NCI-H1092 (cell line): ENCODE measurements around the gene CDYL2.

ENCODE experiments used
- DNase-seq: peaks from one replicate; lab custom pipeline; 2025; lab: John Stamatoyannopoulos, UW

Gene CDYL2

GRCh38 chr16:80704751-80705505 is 99.5 kb downstream of the CDYL2 start:
- DNase-seq: no peak

DNA sequence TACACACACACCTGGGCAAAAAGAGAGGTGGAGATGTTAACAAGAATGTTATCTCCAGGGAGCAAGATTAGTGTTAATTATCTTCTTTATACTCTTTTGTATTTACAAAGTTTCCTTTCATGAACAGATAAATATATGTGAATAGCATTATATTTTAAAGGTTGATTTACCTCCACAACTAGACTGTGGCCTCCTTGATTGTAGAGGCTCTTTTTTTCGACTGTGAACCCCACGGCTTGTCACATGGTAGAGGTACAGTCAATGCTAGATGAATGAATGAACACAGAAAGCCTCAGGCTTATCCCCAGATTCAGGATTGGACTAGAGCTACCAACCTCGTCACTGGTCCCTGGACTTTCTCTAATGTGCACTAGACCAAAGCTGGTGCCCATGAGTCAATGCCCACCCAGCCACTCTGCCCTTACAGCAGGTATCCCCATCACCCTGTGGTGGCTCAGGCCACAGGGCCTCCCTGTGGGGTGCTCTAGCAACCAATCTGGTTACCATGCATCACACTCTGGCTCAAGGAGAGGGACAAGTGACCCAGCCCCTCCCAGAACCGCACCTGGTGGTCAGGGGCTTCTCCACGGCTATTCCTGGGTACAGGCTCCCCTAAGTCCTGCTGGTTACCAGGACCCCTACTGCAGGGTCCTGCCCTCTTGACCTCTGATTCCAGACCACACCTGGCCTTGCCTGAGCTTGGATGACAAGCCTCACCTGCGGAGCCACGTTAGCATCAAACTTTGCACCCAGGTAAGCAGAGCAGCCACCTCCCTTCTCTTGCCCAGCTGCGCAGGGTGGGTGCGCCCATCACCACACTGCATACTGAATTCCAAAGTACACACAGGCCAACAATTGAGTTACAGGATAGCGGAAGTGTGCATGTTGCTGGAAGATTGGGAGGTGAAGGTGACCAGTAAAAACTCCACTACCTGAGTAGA is 101.0 kb downstream of the CDYL2 start:
- no peak for DNase-seq

- no peak for DNase-seq
Measured at GRCh38 chr16:80702696-80703095, 101.7 kb downstream of the CDYL2 start.

DNA sequence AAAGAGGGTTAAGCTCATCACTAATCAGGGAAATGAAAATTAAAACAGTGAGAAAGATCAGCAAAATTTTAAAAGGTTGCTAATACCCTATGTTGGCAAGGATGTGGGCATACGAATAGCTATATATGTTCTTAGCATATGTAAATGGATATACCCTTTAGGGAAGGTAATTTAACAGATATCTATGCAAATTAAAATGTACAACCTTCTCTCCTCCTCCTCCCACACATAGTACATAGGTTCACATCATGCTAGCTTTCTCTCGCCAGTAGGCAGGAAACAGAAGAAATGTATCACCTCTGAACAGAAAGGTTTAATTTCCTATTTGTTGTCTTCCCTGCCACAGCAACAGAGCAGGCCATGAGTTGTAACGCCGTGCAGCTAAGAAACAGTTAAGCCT is 103.8 kb downstream of the CDYL2 start:
- no peak for DNase-seq

GRCh38 chr16:80695020-80695419 is 109.4 kb downstream of the CDYL2 start:
- no peak for DNase-seq

- no peak for DNase-seq
Measured at GRCh38 chr16:80693553-80693952, 110.8 kb downstream of the CDYL2 start.

DNA sequence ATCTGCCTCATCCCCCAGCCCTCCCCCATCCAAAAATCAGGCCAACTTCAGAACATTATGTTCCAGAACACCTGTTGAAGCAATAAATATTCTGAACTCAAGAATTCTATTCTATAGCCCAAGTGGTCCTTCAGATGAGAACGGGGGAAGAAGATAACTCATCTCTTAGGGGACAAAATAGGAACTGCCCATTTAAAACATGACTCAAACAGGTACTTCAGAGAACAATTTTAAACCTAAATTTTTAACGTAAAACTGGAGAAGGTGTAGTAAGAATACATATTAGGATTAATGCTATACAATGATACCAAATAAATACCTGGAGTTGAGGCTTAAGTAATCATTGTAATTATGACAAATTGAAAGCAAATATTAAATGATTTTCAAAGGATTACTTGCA is 112.1 kb downstream of the CDYL2 start:
- no peak for DNase-seq

DNA sequence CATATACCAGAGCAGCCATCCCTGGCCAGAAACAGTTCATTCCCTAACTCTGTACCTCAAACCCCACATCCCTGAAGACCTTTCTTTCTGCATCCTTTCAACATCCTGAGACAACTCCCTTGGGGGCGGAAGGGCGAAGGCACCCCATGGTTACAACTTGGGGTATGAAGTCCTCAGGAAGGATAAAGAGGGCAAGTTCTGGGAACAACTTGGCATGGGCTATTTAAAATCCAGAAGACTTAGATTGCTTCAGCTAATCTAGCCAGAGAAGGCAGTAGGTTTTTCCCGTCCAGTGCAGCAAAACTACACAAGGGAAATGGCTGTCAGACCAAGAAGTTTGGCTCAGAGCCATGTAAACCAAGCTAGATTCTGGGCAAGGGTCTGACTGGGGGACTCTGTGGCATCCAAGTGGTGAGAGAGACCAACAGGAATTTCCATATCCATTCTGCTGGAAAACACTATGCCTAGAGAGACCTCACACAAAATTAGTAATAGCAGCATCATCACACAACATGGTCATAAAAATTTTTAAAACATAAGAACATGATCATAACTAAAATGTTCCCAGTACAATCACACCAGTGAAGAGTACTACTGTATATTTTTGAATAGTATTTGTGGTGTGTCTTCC is 113.2 kb downstream of the CDYL2 start:
- DNase-seq: no peak

GRCh38 chr16:80689487-80689886 is 114.9 kb downstream of the CDYL2 start:
- DNase-seq: no peak

DNA sequence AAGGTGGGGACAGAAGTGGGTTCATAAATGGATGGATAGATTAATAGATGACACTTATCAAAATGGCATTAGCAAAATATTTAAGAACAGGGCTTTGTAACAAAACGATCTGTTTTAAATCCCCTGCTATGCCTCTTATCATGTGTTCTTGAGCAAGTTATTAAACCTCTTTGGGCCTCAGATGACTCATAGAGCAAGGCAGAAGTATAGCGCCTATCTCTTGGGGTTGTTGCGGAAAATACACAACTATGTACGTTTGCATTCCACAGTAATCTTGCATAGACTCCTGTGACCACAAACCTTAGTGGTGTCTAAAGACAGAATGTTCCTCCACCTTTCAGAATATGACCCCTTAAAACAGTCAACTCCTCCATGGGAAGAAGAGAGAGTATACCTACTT is 116.8 kb downstream of the CDYL2 start:
- no peak for DNase-seq

- DNase-seq: no peak
Measured at GRCh38 chr16:80684906-80685305, 119.5 kb downstream of the CDYL2 start.

DNA sequence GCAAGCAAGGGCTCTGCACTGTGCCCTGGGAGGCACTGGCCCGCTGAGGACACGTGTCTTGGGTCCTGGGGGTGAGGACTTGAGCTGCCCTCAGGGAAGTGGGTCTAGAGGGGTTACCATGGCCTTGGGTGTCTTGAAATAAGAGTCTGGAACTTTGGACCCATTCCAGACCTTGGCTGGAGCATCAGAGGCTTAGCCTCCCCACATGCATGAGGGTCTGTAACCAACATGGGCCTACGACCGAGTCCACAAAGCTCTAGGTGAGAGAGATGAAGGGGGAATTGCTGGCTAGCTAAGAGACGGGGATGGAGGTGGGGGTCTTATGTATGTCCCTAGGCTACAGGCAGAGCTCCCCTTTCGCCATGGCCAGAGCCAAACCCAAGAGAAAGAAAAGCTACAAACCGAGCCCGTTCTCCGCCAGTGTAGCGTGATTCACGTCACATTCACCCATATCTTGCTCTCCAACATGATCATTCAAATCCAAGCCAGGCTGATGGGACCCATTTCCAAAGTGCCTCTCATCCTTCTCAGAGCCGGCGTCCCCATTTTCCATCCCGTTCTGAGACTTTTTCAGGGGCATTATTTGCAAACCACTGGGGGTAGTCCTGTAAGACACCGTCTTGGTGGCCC is 120.1 kb downstream of the CDYL2 start:
- no peak for DNase-seq

- no peak for DNase-seq
Measured at GRCh38 chr16:80683646-80684045, 120.8 kb downstream of the CDYL2 start.

DNA sequence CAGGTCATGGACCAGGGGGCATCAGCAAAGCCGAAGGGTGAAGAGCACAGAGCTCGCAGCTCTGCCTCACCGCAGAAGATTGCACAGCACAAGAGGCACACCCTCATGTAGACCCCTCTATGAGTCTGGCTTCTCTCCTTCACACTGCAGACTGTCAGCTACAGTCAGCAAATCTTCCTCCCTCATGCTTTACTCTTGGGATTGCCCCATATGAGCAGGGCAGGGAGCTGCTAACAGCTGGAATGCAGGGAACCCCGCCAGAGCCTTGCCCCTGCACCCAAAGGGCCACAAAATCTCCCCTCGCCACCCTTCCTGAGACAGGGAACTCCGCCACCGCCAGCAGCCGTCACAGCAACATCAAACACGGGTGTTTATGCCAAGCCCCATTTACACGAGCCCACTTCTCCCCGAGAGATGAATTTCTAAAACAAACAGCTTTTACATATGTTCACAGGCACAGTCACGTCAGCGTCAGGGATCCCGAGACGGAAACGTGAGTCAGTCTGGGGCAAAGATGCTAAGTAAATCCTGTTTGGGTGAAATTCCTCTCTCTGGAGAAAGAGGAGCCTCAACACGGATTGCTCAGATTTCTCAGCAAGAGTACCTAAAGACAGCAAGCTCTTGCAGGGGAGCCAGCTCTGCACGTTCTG is 121.9 kb downstream of the CDYL2 start:
- no peak for DNase-seq

GRCh38 chr16:80681436-80681835 is 123.0 kb downstream of the CDYL2 start:
- DNase-seq: no peak

GRCh38 chr16:80680839-80681238 is 123.6 kb downstream of the CDYL2 start:
- no peak for DNase-seq

DNA sequence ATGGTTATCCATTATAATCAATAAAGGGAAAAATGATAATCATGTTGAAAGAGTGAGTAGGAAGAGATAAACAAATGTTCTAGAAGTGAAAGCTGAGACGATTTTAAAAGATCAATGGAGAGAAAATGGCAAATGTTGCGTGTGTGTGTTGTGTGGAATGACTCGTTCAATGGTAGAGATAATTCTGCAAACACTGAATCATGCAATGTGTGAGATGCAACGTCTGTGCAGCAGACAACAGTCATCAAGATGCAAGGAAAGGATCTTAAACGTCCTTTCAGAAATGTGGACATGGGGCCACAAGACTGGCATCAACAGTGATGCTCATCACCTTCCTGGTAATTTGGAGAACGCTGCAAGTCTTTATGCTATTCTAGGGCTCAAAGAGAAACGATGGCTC is 124.4 kb downstream of the CDYL2 start:
- no peak for DNase-seq

DNA sequence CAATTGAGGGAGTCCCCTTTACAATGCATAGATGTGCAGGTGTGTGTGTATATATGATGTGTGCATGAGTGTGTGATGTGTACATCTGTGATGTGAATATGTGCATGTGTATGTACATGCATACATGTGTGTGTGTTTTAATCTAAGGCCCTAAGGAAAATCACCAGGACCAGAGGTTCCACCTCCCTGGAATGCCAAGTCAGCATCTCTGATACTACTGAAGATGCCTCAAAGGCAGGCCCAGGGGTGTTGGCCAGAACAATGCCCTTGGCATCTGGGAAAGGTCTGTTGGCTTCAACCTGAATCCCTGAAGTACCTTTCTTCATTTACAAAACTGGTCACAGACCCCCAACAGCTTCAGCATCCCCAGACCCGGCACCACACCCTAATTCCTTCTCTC is 129.5 kb downstream of the CDYL2 start:
- no peak for DNase-seq

GRCh38 chr16:80672379-80672778 is 132.0 kb downstream of the CDYL2 start:
- no peak for DNase-seq

DNA sequence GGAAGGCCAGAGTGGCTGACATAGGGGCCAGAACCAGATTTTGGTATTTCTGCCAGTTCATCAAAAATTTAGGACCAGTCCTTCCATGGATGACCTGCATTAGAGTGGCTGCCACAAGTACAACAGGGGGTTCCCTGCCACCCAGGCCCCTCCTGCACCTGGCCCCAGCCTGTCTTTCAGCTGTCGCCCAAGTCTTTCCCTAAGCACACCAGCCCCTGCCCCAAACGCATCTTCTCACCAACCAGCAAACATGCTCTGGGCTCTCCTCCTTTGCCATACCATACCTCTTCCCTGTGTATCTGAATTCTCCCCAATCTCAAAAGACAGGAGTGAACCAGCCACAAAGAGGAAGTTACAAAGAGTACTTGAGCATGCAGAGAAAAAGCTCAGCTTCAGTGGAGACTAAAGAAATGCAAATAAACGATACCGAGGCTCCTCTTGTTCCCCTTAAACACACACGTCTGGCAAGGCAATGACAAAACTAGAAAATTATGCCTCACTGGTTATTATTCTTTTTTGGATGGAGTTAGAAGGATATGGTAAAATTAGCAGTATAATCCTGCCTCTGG is 133.0 kb downstream of the CDYL2 start:
- no peak for DNase-seq

DNA sequence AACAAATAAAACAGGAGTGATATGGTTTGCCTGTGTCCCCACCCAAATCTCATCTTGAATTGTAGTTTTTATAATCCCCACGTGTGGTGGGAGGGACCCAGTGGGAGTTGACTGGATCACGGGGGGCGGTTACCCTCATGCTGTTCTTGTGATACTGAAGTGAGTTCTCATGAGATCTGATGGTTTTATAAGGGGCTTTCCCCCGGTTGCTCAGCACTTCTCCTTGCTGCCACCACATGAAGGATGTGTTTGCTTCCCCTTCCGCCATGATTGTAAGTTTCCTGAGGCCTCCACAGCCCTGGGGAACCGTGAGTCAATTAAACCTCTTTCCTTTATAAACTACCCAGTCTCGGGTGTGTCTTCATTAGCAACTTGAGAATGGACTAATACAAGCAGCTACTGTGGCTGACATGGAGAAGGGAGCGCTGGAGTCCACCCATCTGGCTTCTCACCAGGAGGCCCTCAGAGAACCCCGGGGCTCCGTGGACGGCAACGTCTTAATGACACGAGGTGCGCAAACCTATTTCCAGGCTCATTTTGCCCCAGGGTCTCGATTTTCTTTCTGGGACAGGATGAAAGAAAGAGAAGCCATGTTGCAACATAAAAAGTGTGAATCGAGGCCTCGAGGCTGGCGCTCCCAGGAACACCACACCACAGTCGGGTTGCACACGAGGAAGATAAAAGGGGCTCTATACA is 134.1 kb downstream of the CDYL2 start:
- DNase-seq: no peak
